Fibroblast of mammary gland (primary cell): Measurements from ENCODE around the gene FAM174C.

ENCODE experiments used
- DNase-seq: peaks from one replicate; pipeline ENCODE4 v3.0.0-alpha.2; 2010; ENCODE audit warnings: low read depth
- H3K4me3 ChIP-seq: 2 replicates; pipeline ENCODE4 v1.5.1; 2011; ENCODE audit warnings: low read depth, mild to moderate bottlenecking, low read length, moderate library complexity; ENCODE audit not compliant: control insufficient read depth
- TF ChIP-seq, protein P1 (sequence below): conservative IDR thresholded peaks from 2 replicates; pipeline ENCODE4 v1.5.1; 2011; ENCODE audit warnings: low read depth, low read length, inconsistent platforms; ENCODE audit not compliant: control insufficient read depth, insufficient read depth

Gene FAM174C

DNA sequence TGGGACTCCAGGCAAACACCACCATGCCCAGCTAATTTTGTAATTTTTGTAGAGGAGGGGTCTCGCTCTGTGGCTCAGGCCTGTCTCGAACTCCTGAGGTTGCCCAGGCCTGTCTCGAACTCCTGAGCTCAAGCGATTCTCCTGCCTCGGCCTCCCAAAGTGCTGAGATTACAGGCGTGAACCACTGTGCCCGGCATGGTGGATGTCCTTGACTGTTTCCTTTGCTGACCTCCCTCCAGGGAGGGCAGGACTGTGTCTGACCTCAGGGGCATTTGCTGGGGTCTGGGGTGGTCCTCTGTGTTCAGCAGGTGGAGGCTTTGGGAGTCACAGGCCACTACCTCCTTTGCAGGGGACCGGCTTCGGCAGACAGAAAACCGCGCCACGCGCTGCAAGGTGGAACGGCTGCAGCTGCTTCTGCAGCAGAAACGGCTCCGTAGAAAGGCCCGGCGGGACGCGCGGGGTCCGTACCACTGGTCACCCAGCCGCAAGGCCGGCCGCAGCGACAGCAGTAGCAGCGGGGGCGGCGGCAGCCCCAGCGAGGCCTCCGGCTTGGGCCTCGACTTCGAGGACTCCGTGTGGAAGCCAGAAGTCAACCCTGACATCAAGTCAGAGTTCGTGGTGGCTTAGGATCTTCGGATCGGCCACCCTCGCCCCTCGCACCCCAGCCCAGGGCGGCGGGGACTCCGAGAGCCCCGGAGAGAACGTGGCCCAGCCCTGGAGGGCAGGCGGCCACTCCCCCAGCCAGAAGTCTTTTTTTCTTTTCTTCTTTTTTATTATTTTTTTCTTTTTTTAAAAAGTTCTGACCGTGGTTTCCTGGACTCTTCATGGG is 18.5 kb upstream of the FAM174C start:
- H3K4me3 ChIP-seq = no peak overlapping the region
- DNase-seq = no peak
- TF ChIP-seq, protein P1, sequence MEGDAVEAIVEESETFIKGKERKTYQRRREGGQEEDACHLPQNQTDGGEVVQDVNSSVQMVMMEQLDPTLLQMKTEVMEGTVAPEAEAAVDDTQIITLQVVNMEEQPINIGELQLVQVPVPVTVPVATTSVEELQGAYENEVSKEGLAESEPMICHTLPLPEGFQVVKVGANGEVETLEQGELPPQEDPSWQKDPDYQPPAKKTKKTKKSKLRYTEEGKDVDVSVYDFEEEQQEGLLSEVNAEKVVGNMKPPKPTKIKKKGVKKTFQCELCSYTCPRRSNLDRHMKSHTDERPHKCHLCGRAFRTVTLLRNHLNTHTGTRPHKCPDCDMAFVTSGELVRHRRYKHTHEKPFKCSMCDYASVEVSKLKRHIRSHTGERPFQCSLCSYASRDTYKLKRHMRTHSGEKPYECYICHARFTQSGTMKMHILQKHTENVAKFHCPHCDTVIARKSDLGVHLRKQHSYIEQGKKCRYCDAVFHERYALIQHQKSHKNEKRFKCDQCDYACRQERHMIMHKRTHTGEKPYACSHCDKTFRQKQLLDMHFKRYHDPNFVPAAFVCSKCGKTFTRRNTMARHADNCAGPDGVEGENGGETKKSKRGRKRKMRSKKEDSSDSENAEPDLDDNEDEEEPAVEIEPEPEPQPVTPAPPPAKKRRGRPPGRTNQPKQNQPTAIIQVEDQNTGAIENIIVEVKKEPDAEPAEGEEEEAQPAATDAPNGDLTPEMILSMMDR = no peak

DNA sequence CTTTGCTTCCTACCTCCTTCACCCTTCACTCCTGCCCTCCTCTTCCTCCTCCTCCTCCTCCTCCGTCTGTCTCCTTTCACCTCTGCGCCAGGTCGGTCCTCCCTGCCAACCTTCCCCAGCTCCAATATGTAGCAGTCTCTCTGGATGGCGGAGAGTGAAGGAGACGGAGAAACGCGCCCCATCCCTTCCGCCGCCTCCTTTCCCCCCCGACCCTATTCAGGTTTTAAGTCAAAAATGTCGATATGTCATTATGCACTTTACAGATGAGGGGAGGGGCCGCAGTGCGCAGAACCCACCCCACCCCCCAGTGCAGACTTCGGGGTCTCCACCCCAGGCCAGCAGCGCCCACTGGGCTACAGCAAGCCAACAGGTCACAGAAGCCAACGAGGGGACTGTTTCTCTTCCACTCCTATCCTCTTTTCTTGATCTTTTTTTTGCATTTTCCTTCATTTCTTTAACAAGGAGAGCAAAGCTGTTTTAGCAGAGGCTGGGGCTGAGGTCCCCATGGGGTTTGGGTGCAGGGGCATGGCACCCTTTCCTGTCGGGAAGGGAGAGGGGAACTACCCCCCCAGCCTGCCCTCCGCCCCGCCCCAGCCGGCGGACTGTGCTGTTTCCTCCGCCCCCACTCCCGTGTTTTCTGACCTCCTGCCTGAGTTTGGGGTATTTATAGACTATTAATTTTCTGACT is 17.7 kb upstream of the FAM174C start:
- TF ChIP-seq, protein P1 = no peak
- H3K4me3 ChIP-seq = no peak overlapping the region
- no peak for DNase-seq

DNA sequence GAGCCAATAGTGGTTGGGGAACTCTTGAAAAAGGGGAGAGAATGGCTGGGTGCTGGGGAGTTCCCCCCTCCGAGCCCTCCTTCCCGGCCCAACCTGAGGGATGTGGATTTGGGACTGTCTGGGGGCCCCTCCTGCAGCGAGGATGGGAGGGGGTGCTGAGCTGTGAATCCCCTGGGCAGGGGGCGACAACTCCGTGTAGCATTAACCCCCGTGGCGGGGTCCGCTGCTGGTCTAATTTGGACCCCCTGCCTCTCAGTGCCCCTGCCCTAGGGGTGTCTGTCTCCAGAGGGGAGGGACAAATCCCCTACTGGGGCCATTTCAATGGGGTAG is 17.2 kb upstream of the FAM174C start:
- TF ChIP-seq, protein P1 = no peak
- H3K4me3 ChIP-seq = no peak overlapping the region
- DNase-seq = no peak

DNA sequence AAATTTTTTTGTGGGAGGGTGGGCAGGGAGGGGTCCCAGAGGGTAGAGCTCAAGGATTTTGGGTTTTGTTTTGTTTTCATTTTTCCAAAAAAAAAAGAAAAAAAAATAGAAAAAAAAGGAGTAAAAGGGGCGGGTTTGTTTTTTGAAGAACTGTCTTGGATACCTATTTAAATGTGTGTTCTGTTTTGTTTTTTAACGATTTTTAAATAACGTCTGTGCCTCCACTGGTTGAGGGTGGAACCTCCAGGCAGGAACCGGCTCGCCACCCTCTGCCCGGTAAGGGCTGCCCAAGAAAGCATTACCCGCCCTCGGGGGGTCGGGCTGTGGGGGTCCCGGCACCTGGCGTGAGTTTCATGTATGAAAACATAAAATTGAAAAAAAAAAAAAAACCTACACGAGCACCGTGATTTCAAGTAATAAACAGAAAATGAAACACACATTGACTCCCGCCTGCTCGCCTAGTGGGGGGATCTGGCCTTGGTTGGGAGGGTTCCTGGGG is 16.6 kb upstream of the FAM174C start:
- DNase-seq = no peak
- no peak overlapping the region for H3K4me3 ChIP-seq
- TF ChIP-seq, protein P1 = no peak

DNA sequence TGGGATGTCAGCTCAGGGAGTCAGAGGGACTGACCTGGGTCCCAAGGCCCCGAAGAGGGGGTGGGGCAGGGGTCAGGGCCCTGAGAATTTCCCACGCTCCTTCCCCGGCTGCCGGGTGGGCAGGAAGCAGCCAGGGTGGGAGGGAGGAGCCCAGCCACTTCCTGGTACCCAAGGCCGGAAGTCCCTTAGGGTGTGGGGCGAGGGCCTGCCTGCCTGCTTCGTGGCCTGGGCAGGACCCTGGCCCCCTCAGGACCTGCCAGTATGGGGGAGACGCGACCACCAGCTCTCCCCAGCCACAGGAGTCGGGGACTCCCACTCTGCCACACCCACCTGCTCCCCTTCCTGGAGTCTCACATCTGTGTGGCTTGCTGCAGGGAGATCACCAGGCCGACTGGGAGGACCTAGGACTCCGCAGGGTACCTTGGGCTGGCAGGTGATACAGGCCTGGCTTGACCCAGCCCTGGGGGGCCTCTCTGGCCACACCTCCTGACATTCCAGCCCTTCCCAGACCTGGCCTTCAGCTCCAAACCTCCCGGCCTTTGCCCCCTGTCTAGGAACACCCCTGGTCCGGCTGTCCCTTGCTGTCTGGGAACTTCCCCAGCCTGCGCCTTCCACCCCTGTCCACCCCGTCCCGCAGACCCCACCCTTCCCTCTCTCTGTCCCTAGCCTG is 16.0 kb upstream of the FAM174C start:
- peak; percentile 68 for DNase-seq
- TF ChIP-seq, protein P1 = no peak
- no peak overlapping the region for H3K4me3 ChIP-seq

DNA sequence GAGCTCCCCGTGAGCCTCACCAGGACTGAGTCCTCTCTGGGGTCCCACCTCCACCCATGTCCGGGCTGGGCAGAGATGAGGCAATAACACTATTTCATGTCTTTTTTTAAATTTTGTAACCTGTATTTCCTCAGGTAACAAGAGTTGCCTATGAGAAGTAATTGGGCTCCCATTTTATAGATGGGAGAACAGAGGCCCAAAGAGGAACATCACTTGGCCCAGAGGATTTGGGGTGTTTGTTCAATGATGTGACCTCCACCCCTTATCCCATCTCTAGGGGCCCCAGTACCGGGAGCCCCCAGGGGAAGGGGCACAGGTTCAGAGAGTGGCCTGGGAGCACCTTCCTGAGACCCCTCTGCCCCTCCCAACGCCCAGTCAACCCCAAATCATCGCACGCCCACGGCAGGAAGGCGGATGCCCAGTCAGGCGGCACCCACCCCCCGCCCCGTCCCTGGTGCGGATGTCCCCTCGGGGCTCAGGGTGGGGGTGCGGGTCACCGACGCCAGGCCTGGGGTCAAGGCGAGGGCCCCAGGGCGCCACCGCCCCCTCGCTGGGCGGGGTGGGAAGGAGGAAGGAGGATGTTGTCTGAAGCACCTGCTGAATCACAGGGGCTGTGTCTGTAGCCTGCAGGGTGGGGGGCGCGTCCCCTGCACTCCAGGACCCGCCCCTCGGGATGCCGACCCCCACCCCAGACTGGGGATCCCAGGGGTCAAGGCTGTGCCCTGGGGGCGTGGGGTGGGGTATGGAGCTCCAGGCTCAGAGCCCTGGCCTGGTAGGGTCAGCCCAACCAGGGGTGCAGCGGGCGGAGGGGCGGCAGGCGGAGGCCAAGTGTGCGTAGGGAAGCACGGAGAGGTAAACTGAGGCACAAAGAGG is 15.2 kb upstream of the FAM174C start:
- TF ChIP-seq, protein P1 = no peak
- H3K4me3 ChIP-seq = no peak overlapping the region
- DNase-seq = no peak
